OCI-LY1 (cell line): ENCODE measurements around the gene PROC.

Experiments
- CTCF ChIP-seq: fragments of 200-600 bp; sonication (generic), shearing (Covaris generic); IDR thresholded peaks from 2 replicates; pipeline ENCODE4 v1.5.1; 2017; ENCODE audit warnings: mild to moderate bottlenecking, antibody characterized with exemption, low read length, moderate library complexity, mixed read lengths
- EZH2 ChIP-seq: fragments of 200-600 bp; sonication (generic), shearing (Covaris generic); IDR thresholded peaks from 2 replicates; pipeline ENCODE4 v1.8.0; 2017; ENCODE audit warnings: borderline replicate concordance, mixed run types, mild to moderate bottlenecking, antibody characterized with exemption, low read length, moderate library complexity, mixed read lengths

GRCh38 chr2:127437781-127438726 is 19.8 kb downstream of the PROC start:
- no peak for TF ChIP-seq CTCF
- no peak for TF ChIP-seq EZH2
